GM21717 (cell line): ENCODE data around the gene PCDH17.

Experiments
- ATAC-seq: cut with Tn5 transposase; IDR thresholded peaks from one replicate; pipeline ENCODE4 v1.9.1; 2021; ENCODE audit warnings: mild to moderate bottlenecking, moderate library complexity; ENCODE audit not compliant: unreplicated experiment

The PCDH17 gene

DNA sequence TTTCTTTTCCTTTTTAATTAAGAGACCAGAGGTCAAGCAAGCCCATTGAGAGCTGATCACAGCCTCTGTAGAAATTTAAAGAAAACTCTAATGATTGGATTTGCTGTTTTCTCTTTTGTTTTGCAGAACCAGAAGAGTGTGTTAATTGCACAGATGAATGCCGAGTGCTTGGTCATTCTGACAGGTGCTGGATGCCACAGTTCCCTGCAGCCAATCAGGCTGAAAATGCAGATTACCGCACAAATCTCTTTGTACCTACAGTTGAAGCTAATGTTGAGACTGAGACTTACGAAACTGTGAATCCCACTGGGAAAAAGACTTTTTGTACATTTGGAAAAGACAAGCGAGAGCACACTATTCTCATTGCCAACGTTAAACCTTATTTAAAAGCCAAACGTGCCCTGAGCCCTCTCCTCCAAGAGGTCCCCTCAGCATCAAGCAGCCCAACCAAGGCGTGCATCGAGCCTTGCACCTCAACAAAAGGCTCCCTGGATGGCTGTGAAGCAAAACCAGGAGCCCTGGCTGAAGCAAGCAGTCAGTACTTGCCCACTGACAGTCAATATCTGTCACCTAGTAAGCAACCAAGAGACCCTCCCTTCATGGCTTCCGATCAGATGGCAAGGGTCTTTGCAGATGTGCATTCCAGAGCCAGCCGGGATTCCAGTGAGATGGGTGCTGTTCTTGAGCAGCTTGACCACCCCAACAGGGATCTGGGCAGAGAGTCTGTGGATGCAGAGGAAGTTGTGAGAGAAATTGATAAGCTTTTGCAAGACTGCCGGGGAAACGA lies 93.1 kb downstream of the PCDH17 start:
- no peak for ATAC-seq

DNA sequence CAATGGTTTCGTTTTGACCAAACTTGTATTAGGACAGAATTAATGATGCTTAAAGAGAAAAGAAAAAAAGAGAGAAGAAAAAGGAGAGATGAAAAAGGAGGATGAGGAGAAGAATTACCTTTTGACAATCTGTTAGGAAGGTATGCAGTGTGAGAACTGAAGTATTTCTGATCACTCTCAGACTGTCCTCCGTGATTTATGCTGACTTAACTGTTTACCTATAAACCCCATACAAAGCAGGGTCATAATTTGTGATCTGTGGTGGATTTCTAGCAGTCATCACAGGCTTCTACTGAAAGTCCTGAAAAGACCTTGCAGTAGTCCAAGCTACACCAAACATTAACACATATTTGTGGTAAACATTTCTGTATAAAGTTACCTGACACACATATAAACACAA lies 93.9 kb downstream of the PCDH17 start:
- no peak for ATAC-seq

DNA sequence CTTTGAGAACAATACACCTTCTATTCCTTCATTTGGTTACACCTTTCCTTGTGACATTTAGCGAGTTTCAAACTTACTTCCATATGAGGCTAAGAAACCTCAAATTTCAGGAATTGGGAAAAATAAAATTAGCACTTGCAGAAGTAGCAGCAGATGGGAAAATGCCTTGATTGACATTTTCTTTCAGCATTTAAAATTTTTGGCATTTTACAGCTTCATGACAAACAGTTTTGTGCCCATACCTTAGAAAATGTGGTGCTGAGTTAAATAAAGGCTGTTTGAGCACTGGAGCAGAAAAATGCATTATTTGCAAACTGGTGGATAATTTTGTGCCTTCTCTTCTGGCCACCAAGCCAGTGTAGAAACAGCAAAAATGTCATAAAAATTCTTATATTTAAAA lies 95.4 kb downstream of the PCDH17 start:
- ATAC-seq, result no peak

DNA sequence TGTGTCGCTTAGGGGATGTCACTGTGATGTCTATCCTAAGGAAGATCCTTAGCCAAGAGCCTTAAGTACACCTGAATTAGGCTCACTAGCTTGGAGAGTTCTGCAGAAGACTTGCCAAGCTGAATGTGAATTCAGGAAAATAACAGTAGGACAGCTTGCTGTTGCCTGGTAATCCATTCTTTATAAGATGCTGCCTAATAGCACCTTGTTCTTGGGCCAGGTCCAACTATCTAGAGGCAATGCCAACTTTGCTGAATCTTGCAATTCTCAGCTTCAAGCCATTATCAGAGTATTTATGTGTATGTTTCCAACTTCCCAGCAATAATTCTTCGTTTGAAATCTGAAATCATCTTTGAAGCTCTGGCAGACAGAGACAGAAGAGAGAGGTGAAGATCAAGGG lies 102.8 kb downstream of the PCDH17 start:
- ATAC-seq, result no peak

DNA sequence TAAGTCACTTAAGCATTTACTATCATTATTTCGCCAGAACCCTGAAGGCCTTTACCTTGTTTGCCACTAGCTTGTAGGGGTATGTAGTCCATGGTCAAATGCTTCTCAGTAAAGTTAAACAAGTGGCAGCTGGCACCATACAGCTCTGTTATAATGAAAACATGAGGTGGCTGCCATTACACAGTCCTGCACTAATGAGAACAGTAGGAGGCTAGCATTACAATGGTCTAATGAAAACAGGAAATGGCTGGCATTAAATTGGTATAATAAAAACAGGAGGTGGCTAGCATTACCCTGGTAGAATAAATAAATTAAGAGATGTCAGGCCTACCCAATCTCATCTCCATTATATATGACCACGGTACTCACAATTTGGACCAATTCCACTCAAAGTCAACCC lies 107.5 kb downstream of the PCDH17 start:
- no peak for ATAC-seq

DNA sequence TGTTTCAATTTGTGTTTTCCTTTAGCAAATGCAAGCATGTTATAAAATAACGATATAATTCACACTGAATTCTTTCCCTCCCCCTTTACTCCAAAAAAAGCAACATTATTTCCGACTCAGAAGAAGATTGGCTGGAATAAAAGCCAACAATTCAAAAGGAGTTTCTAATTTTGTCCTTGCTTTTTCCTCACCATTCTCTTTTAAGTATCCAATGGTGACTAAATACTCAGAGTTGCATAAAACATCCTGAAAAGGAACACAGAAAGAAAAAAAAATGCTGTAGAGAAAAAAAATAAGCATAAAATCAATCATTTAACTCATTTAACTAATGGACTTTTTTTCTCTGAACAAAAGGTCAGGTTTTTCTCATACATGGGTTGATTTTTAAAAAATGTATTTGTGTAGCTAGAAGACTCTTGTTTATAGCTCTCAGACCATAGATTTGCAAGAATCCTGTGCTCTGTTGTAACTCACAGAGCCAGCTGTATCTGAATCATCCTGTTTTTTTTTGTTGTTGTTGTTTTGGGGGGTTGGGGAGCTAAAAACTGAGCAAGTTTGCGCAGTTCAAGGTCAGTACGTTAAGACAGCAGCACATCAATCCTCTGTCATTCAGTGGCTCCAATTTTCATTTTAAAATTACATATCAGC lies 108.1 kb downstream of the PCDH17 start:
- ATAC-seq, result no peak

DNA sequence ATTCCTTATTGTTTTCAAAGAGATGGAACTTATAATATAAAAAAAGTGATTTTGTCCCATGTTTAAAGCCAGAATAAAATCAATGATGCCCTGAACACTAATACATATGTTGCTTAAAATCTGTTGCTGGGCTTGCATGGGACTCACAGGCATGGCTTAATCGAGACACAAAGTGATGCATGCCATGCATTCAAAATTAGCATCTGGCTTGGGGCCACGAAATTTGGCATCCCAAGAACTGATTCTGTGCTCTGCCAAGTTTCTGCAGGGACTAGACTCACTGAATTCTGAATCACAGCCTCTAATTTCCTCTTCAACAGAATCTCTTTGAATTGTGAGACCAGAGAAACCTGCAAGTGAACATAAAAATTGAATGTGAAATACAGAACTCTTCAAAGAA lies 109.2 kb downstream of the PCDH17 start:
- ATAC-seq, result no peak

DNA sequence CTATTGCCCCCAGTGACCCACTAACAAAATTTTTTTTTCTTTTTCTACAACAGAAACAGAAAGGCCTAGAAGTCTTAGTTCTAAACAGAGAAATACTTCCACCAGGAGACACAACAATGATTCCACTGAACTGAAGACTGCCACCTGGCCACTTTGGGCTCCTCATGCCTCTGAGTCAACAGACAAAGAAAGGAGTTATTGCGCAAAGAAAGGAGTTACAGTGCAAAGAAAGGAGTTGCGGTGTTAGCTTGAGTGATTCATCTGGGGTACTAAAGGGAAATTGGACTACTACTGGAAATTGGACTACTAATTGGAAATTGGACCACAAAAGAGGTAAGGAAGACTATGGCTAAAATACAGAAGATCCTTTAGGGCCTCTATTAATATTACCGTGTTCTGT lies 116.6 kb downstream of the PCDH17 start:
- no peak for ATAC-seq

DNA sequence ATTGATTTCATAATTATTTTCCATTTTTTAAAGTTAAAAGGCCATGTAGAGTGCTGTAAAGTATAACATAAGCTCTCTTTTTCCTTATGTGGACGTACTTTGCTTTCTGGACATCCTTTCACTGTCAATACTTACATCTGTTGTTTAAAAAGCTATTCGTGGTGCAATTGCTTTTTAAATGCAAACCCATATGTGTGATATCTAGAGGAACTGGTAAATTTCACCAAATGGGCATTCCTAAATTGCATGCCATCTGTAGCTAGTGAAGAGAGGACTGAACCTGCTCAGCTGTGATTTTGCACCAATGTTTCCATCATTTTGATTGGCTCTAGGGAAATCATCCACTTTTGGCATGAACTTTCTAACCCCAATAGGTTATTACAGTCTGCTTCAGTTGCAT lies 129.4 kb downstream of the PCDH17 start:
- no peak for ATAC-seq

DNA sequence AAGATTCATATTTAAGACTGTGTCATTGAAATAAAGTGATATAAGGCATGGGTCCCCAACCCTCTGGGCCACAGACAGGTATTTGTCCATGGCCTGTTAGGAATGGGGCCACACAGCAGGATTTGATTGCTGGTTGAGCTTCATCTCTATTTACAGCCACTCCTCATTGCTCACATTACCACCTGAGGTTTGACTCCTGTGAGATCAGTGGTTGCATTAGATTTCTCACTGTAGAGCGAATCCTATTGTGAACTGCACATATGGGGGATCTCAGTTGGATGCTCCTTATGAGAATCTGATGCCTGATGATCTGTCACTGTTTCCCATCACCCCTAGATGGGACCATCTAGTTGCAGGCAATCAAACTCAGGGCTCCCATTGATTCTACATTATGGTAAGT lies 132.1 kb downstream of the PCDH17 start:
- no peak for ATAC-seq
